ENCODE results near the gene TUBA1C.
"Not testable (repeated sequence)": the region's sequence is repeated elsewhere in the genome, so short reads cannot be mapped to it uniquely, and the experiment has no call there.

The TUBA1C gene

GRCh38 chr12:49283541-49284429, 18.9 kb downstream of the TUBA1C start:
- FAIRE-seq: no peak

GRCh38 chr12:49284672-49285071, 19.8 kb downstream of the TUBA1C start:
- FAIRE-seq: no peak

DNA sequence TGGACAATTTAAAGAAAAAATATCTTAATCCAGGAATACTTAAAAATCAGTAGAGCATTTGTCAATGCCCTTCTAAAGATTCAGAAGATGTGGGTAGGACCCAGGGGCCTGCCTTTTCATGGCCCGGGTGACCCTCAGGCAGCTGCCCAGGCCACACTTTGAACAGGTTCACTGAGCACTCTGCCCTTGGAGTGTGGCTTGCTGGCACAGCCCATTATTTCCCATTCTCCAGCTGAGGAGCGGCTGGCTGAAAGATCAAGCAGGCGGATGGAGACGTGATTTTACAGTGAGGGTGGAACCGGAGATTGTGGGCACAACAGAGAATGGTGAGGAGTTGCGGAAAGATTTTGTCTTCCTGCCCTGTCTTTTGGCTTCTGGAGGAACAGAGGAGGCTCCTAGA, 23.0 kb downstream of the TUBA1C start:
- no peak for FAIRE-seq

DNA sequence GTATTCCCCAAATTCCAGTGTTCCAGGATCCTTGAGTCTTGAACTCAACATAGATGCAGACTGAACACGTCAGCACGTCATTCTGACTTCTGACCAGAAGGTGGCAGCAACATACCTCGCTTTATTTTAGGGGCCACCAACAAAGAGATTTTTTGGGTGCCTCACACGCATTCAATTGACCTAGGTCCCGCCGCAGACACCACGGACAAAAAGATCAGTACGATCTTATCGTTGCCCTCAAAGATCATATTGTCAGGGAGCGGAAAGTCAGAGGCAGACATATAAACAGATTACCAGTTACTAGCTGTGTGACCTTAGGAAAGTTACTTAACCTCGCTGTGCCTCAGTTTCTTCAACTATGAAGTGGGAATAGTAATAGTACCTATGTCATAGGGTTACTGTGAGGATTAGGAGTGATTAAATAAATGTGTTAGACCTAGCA, 23.6 kb downstream of the TUBA1C start:
- peak; percentile 95 for FAIRE-seq

- FAIRE-seq: no peak
These were observed 24.2 kb downstream of the TUBA1C start for GRCh38 chr12:49288922-49289555.

GRCh38 chr12:49292729-49293055, 27.8 kb downstream of the TUBA1C start:
- FAIRE-seq: no peak

GRCh38 chr12:49293056-49293956, 28.4 kb downstream of the TUBA1C start:
- FAIRE-seq: no peak

- FAIRE-seq: no peak
These were observed 29.4 kb downstream of the TUBA1C start for GRCh38 chr12:49294086-49294803.

- no peak for FAIRE-seq
These were observed 29.9 kb downstream of the TUBA1C start for GRCh38 chr12:49294804-49295081.

DNA sequence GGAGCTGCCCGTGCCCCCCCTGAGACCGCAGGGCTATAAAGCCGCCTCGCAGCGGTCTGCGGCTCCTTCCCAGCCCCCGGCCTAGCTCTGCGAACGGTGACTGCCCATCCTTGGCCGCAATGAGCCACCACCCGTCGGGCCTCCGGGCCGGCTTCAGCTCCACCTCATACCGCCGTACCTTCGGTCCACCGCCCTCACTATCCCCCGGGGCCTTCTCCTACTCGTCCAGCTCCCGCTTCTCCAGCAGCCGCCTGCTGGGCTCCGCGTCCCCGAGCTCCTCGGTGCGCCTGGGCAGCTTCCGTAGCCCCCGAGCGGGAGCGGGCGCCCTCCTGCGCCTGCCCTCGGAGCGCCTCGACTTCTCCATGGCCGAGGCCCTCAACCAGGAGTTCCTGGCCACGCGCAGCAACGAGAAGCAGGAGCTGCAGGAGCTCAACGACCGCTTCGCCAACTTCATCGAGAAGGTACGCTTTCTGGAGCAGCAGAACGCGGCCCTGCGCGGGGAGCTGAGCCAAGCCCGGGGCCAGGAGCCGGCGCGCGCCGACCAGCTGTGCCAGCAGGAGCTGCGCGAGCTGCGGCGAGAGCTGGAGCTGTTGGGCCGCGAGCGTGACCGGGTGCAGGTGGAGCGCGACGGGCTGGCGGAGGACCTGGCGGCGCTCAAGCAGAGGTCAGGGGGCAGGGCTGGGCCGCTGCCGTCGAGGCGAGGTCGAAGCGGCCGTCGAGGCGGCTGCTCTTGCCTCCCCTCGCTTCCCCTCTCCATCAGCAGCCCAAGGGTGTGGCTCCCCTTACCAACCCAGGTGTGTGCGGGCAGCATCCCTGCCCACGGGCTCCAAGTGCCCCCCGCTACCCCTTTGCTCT, 30.4 kb downstream of the TUBA1C start, which contains the start of gene PRPH:
Gene PRPH (plus strand): TSS at position 66 of the 855 bp plus-strand sequence. CDS start 54 bp downstream, at position 120.
- FAIRE-seq: no peak

GRCh38 chr12:49296034-49296835, 31.4 kb downstream of the TUBA1C start:
- no peak for FAIRE-seq

DNA sequence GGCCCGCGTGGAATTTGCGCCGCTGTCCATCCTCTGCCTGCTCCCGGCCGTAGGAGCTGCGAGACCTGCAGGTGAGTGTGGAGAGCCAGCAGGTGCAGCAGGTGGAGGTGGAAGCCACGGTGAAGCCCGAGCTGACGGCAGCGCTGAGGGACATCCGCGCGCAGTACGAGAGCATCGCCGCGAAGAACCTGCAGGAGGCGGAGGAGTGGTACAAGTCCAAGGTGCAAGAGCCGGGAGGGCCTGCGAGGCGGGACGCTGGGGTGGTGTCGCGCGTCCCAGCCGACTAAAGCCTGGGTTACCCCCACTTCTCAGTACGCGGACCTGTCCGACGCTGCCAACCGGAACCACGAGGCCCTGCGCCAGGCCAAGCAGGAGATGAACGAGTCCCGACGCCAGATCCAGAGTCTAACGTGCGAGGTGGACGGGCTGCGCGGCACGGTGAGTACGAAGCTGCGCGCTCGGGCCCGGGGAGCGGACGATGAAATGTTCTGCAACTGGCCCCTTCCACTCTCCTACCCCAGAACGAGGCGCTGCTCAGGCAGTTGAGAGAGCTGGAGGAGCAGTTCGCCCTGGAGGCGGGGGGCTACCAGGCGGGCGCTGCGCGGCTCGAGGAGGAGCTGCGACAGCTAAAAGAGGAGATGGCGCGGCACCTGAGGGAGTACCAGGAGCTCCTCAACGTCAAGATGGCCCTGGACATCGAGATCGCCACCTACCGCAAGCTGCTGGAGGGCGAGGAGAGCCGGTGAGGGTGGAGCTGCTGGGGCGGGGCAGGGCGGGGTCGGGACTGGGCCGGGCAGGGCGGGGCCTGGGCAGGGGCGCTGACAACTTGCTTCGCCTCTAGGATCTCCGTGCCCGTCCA, 32.2 kb downstream of the TUBA1C start:
- FAIRE-seq: no peak

DNA sequence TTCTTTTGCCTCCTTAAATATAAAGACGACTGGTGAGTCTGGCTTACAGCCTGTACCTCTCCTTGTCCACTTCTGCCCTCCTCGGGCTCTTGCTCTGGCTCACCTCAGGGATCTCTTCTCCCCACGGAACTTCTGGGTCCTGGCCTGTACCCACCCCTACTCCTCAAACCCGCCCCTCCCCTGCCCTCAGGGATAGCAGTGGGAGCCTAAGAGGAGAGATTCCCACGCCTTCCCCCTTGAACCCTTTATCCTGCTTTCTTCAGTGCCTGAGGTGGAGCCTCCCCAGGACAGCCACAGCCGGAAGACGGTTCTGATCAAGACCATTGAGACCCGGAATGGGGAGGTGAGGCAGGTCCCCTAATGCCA, 32.8 kb downstream of the TUBA1C start:
- FAIRE-seq: no peak

- FAIRE-seq: no peak
These were observed 33.3 kb downstream of the TUBA1C start for GRCh38 chr12:49298160-49298559.

- no peak for FAIRE-seq
These were observed 36.9 kb downstream of the TUBA1C start for GRCh38 chr12:49301760-49302159.

- FAIRE-seq: no peak
These were observed 39.3 kb downstream of the TUBA1C start for GRCh38 chr12:49304161-49304560.

DNA sequence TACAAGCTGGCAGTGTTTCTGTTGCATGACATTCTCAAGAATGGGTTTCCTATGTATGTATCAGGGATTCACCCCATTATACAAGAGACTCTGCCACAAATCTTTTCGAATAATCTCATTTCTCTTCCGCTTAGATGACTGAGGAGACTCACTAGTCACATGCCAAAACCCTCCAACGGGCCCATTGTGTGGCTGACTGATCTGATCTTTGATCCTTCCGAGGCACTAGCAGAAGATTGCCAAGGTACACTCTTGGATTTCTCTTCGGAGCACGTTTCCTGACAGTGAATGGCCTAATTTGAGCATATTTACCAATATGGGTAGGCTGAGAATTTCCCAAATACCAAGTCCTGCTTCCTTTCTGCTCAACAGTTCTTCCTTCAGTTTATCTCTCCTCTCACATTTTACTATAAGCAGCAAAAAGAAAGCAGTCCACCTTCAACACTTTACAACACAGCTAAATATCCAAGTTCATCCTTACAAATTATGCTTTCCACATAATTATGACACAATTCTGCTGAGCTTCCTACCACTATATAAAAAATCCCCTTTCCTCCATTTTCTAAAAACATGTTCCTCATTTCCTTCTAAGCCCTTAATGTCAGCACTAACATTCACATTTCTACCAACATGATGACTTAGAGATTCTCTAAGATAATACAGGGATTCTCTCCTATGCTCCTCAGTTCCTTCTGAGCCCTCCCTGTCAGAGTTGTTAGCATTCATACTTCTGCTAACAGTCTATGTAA, 41.1 kb downstream of the TUBA1C start:
- no peak for FAIRE-seq

GRCh38 chr12:49309386-49309785, 44.5 kb downstream of the TUBA1C start:
- no peak for FAIRE-seq

DNA sequence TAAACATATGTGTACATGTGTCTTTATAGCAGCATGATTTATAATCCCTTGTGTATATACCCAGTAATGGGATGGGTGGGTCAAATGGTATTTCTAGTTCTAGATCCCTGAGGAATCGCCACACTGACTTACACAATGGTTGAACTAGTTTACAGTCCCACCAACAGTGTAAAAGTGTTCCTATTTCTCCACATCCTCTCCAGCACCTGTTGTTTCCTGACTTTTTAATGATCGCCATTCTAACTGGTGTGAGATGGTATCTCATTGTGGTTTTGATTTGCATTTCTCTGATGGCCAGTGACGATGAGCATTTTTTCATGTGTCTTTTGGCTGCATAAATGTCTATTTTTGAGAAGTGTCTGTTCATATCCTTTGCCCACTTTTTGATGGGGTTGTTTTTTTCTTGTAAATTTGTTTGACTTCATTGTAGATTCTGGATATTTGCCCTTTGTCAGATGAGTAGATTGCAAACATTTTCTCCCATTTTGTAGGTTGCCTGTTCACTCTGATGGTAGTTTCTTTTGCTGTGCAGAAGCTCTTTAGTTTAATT, 45.6 kb downstream of the TUBA1C start:
- FAIRE-seq: not testable (repeated sequence)

All from G401.6 (cell line).